ENCODE data around the gene ABI3BP. TPM values are rescaled to one million over a fixed set of nuclear protein-coding genes. Genes with fewer than 3 reads are reported as not detected.

ABI3BP gene
- total RNA-seq, 1 experiment from 2014 or later, result 0.15 TPM

- no peak for ATAC-seq
- no peak overlapping the region for H3K4me2 ChIP-seq (ENCODE audit: low read length)
- no peak overlapping the region for H2AFZ ChIP-seq (ENCODE audit: low read depth, low read length, poor library complexity, severe bottlenecking)
- no peaks in the 10 kb centered on the region for H3K27me3 ChIP-seq (ENCODE audit: insufficient read depth, low read length)
- H3K79me2 ChIP-seq (ENCODE audit: insufficient read depth, low read length), result peaks cover 100% of the 10 kb centered on the region
- intact Hi-C loops (cut with micrococcal nuclease), result loop anchor here (10.0 kb wide), 1 partner anchor 403 kb away; no protein-coding TSS in a partner anchor
- no peak overlapping the region for H3K9ac ChIP-seq (ENCODE audit: low read length)
- no peaks in the 10 kb centered on the region for H3K4me1 ChIP-seq (ENCODE audit: control insufficient read depth in 1 of 2, insufficient read depth in 2 of 2, low read length in 2 of 2)
- H3K9me2 ChIP-seq (ENCODE audit: insufficient read depth), result no peaks in the 10 kb centered on the region
- no peak overlapping the region for H3K4me3 ChIP-seq (replicated peaks in 1 of 2; ENCODE audit: low read depth in 1 of 2, low read length in 2 of 2)
- ChIA-PET POLR2A (no interaction called here), CTCF (no interaction called here), RAD21 (ENCODE audit: low non-redundant PET in 1 of 2, low total read pairs in 2 of 2, uncharacterized antibody in 2 of 2, unreplicated experiment in 2 of 2) (no interaction called here)
- no peaks in the 10 kb centered on the region for H3K9me3 ChIP-seq (ENCODE audit: control insufficient read depth in 1 of 2, insufficient read depth in 1 of 2, low read depth in 1 of 2, low read length in 2 of 2)
- peaks cover 51% of the 10 kb centered on the region; the same call in 1 of the 2 replicates for H4K20me1 ChIP-seq (ENCODE audit: insufficient read depth)
- H3K36me3 ChIP-seq (ENCODE audit: control insufficient read depth in 1 of 2, insufficient read depth in 2 of 2, low read length in 2 of 2), result peaks cover 31 to 44% of the 10 kb centered on the region in 2 experiments
- BruUV-seq (replicated peaks), result no TSS peak
- no peak for TF ChIP-seq ZBTB33 (IDR thresholded peaks at IDR 0.05; ENCODE audit: extremely low read depth, insufficient replicate concordance, low read length)
- no peak for TF ChIP-seq CEBPB (IDR thresholded peaks at IDR 0.05; ENCODE audit: low read depth)
- TF ChIP-seq EZH2phosphoT487 (IDR thresholded peaks at IDR 0.05; ENCODE audit: borderline replicate concordance), result no peak
- no peak for TF ChIP-seq FOSL1 (IDR thresholded peaks at IDR 0.05; ENCODE audit: low read depth)
- no peak for TF ChIP-seq EZH2 (IDR thresholded peaks at IDR 0.05)
- no peak for TF ChIP-seq ELF1 (IDR thresholded peaks at IDR 0.05; ENCODE audit: borderline replicate concordance, low read depth)
- TF ChIP-seq ZFX (IDR thresholded peaks at IDR 0.05), result no peak
- no peak for DNase-seq (ENCODE audit: low read depth, low spot score)
- no peak overlapping the region for H3K27ac ChIP-seq (ENCODE audit: low read depth, low read length)
Measured at GRCh38 chr3:100717637-100718487, 275.4 kb downstream of the ABI3BP start.
